Fibroblast of lung (primary cell): ENCODE measurements around the gene HBG1. TPM values are rescaled to one million over a fixed set of nuclear protein-coding genes. Genes with fewer than 3 reads are reported as not detected.

Experiments used
- DNase-seq, 2 donors: peaks; one replicate each; pipeline versions ENCODE4 v3.0.0 to v3.0.0-alpha.2; 2010; ENCODE audit warnings: low read depth in 2 of 2
- H2AFZ ChIP-seq: 2 replicates; pipeline ENCODE4 v1.5.1; 2012; ENCODE audit warnings: low read length, control low read depth, inconsistent platforms
- H3K27ac ChIP-seq: 2 replicates; pipeline ENCODE4 v1.5.1; 2011; ENCODE audit warnings: low read length, control low read depth; ENCODE audit not compliant: insufficient read depth
- H3K27me3 ChIP-seq: 2 replicates; pipeline ENCODE4 v1.5.1; 2011; ENCODE audit warnings: mild to moderate bottlenecking, low read length; ENCODE audit not compliant: control insufficient read depth, insufficient read depth
- H3K36me3 ChIP-seq: 2 replicates; pipeline ENCODE4 v1.5.1; 2011; ENCODE audit warnings: low read length; ENCODE audit not compliant: control insufficient read depth, insufficient read depth
- H3K4me1 ChIP-seq: 2 replicates; pipeline ENCODE4 v1.5.1; 2011; ENCODE audit warnings: low read length; ENCODE audit not compliant: control insufficient read depth, insufficient read depth; ENCODE audit errors: extremely low read depth
- H3K4me2 ChIP-seq: 2 replicates; pipeline ENCODE4 v1.5.1; 2011; ENCODE audit warnings: low read length, control low read depth; ENCODE audit not compliant: insufficient read depth; ENCODE audit errors: extremely low read depth
- H3K4me3 ChIP-seq, 4 experiments: fragments of 200-600 bp in 1 of 4; sonication (generic) in 1 of 4; replicated peaks in 1 of 4; 2 replicates each; pipeline ENCODE4 v1.5.1; 2011 to 2016; ENCODE audit warnings: low read length in 4 of 4, low read depth in 3 of 4, mild to moderate bottlenecking in 3 of 4, control low read depth in 2 of 4, inconsistent platforms in 1 of 4, mixed read lengths in 1 of 4; ENCODE audit not compliant: insufficient read depth in 1 of 4; ENCODE audit errors: control extremely low read depth in 1 of 4
- H3K79me2 ChIP-seq: 2 replicates; pipeline ENCODE4 v1.5.1; 2012; ENCODE audit warnings: mild to moderate bottlenecking, low read length, inconsistent platforms; ENCODE audit not compliant: control insufficient read depth, insufficient read depth
- H3K9ac ChIP-seq: 2 replicates; pipeline ENCODE4 v1.5.1; 2011; ENCODE audit warnings: mild to moderate bottlenecking, low read length, control low read depth; ENCODE audit not compliant: insufficient read depth
- H3K9me3 ChIP-seq: 2 replicates; pipeline ENCODE4 v1.5.1; 2012; ENCODE audit warnings: low read depth, low read length; ENCODE audit not compliant: control insufficient read depth, insufficient read depth
- H4K20me1 ChIP-seq: 2 replicates; pipeline ENCODE4 v1.5.1; 2011; ENCODE audit warnings: low read length; ENCODE audit not compliant: control insufficient read depth, insufficient read depth; ENCODE audit errors: extremely low read depth
- EZH2 ChIP-seq: IDR thresholded peaks from 2 replicates; pipeline ENCODE4 v1.5.1; 2012; ENCODE audit warnings: low read length, control low read depth, mild to moderate bottlenecking; ENCODE audit errors: missing control alignments
- polyA plus RNA-seq, 2 donors: library from polyadenylated mRNA; depleted of rRNA in 1 of 2; stranded (reverse) in 1 of 2; unstranded in 1 of 2; fragments of >200 nt; gene quantifications; 2 replicates each; pipeline ENCODE4 v1.2.1, GENCODE V29; 2011 to 2012; ENCODE audit warnings: missing spikeins in 1 of 2
- total RNA-seq: library from RNA; depleted of rRNA; stranded (reverse); fragments of >200 nt; gene quantifications from 2 replicates; pipeline ENCODE4 v1.2.1, GENCODE V29; 2014
- TF ChIP-seq, protein P1 (sequence below), 2 donors: IDR thresholded peaks in 1 of 2; conservative IDR thresholded peaks in 1 of 2; 1 replicate in 1 of 2; 2 replicates in 1 of 2; pipeline ENCODE4 v1.5.1; 2011 to 2012; ENCODE audit warnings: low read length in 2 of 2, control low read depth in 1 of 2, inconsistent platforms in 1 of 2, low read depth in 1 of 2, mild to moderate bottlenecking in 1 of 2

HBG1 gene
- total and polyA plus RNA-seq, 2 donors (not counting 1 experiment from before 2014, with no cell fraction given): 0.41 TPM; not detected in 1

GRCh38 chr11:5275369-5276110, 25.9 kb upstream of the HBG1 start:
- Histone ChIP-seq H3K4me3 (no peak overlapping the region), H3K4me1 (peaks cover 10% of the 10 kb centered on the region), H3K9me3 (no peaks in the 10 kb centered on the region), H3K79me2 (no peaks in the 10 kb centered on the region), H2AFZ (peak overlapping the region; percentile 21), H4K20me1 (no peaks in the 10 kb centered on the region), H3K27me3 (no peaks in the 10 kb centered on the region), H3K36me3 (no peaks in the 10 kb centered on the region), H3K9ac (no peak overlapping the region), H3K27ac (no peak overlapping the region), H3K4me2 (no peak overlapping the region)
- DNase-seq: no peak
- TF ChIP-seq, protein P1, sequence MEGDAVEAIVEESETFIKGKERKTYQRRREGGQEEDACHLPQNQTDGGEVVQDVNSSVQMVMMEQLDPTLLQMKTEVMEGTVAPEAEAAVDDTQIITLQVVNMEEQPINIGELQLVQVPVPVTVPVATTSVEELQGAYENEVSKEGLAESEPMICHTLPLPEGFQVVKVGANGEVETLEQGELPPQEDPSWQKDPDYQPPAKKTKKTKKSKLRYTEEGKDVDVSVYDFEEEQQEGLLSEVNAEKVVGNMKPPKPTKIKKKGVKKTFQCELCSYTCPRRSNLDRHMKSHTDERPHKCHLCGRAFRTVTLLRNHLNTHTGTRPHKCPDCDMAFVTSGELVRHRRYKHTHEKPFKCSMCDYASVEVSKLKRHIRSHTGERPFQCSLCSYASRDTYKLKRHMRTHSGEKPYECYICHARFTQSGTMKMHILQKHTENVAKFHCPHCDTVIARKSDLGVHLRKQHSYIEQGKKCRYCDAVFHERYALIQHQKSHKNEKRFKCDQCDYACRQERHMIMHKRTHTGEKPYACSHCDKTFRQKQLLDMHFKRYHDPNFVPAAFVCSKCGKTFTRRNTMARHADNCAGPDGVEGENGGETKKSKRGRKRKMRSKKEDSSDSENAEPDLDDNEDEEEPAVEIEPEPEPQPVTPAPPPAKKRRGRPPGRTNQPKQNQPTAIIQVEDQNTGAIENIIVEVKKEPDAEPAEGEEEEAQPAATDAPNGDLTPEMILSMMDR (conservative IDR thresholded peaks at IDR 0.05 in 1 of 2, IDR thresholded peaks at IDR 0.05 in 1 of 2; ENCODE audit: low read depth in 1 of 2, low read length in 2 of 2): no peak

GRCh38 chr11:5274395-5274794, 24.7 kb upstream of the HBG1 start:
- H3K4me1 ChIP-seq: peaks cover 3% of the 10 kb centered on the region
- peak in 1 of 2 donors; percentile 19 for DNase-seq
- H3K4me3 ChIP-seq: no peak overlapping the region
- no peak overlapping the region for H3K4me2 ChIP-seq
- no peaks in the 10 kb centered on the region for H3K79me2 ChIP-seq
- H3K9me3 ChIP-seq: no peaks in the 10 kb centered on the region
- H3K36me3 ChIP-seq: no peaks in the 10 kb centered on the region
- no peaks in the 10 kb centered on the region for H3K27me3 ChIP-seq
- H3K9ac ChIP-seq: no peak overlapping the region
- TF ChIP-seq, protein P1 (conservative IDR thresholded peaks at IDR 0.05 in 1 of 2, IDR thresholded peaks at IDR 0.05 in 1 of 2; ENCODE audit: low read depth in 1 of 2, low read length in 2 of 2): no peak
- TF ChIP-seq EZH2: no peak
- no peak overlapping the region for H3K27ac ChIP-seq
- peak overlapping the region; percentile 66 for H2AFZ ChIP-seq
- H4K20me1 ChIP-seq: no peaks in the 10 kb centered on the region

- H3K4me1 ChIP-seq: peaks cover 2% of the 10 kb centered on the region
- no peaks in the 10 kb centered on the region for H3K9me3 ChIP-seq
- H3K9ac ChIP-seq: no peak overlapping the region
- H4K20me1 ChIP-seq: no peaks in the 10 kb centered on the region
- no peak for TF ChIP-seq EZH2
- no peak for DNase-seq
- no peak overlapping the region for H3K4me3 ChIP-seq
- H3K36me3 ChIP-seq: no peaks in the 10 kb centered on the region
- no peaks in the 10 kb centered on the region for H3K27me3 ChIP-seq
- no peak overlapping the region for H3K4me2 ChIP-seq
- H3K27ac ChIP-seq: no peak overlapping the region
- no peaks in the 10 kb centered on the region for H3K79me2 ChIP-seq
- H2AFZ ChIP-seq: no peak overlapping the region
These were observed 22.8 kb upstream of the HBG1 start for GRCh38 chr11:5272395-5273017.
